HG02885 (cell line): ENCODE data around the gene NTM.
A peak's percentile ranks its signal among the peaks of the same experiment; 100 is the strongest.

Source experiments
- ATAC-seq: cut with Tn5 transposase; IDR thresholded peaks from one replicate; pipeline ENCODE4 v1.9.1; 2021; ENCODE audit warnings: mild to moderate bottlenecking; ENCODE audit not compliant: unreplicated experiment, poor library complexity

NTM gene

GRCh38 chr11:132006884-132007580, 636.6 kb downstream of the NTM start:
- ATAC-seq, result no peak

DNA sequence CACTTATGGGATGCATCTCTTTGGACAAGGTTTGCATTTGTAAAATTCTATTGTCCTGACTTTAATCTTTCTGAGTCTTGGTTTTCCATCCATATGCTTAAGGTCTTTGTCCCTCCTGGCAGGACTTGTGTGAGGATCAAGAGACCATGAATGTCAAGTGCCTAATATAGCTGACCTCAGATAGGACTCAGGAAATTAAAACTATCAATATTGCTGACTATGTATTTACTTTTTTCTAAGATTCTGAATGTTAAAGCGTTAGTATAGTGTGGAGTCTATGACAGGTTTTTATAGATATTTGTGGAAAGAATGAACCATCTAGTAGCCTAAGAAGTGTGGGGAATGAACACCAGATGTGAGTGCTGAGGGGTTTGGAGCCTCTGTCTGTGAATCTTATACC, 637.8 kb downstream of the NTM start:
- ATAC-seq, result no peak

GRCh38 chr11:132008872-132009271, 638.5 kb downstream of the NTM start:
- no peak for ATAC-seq

DNA sequence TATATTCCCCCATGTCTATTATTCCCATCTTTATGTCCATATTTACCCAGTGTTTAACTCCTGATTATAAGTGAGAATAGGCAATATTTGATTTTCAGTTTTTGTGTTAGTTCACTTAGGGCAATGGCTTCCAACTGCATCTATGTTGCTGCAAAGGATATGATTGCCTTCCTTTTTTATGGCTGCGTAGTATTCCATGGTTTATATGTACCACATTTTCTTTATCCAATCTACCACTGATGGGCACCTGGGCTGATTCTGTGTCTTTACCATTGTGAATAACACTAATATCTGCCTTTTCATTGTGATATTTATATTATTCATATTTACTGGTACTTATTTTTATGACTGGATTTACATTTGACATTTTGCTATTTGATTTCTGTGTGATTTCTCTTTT, 649.6 kb downstream of the NTM start:
- no peak for ATAC-seq

DNA sequence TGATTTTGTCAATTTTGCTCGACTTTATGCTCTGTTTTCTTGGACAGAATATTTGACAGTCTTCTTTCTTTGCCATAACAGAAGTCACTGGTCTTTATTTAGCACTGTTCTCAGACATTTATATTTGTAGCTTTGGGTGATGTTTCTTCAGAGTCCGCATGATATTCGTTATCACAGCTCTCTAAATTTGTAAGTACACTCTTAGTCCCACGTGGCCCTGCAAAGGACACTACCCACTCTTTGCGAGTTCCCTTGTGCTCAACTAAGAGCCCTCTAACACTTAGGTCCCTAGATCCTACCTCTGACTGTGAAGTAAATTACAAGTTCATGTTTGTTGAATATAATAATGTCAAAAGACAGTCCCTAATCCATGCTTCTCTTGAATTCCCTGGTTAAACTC, 651.9 kb downstream of the NTM start:
- ATAC-seq, result no peak

DNA sequence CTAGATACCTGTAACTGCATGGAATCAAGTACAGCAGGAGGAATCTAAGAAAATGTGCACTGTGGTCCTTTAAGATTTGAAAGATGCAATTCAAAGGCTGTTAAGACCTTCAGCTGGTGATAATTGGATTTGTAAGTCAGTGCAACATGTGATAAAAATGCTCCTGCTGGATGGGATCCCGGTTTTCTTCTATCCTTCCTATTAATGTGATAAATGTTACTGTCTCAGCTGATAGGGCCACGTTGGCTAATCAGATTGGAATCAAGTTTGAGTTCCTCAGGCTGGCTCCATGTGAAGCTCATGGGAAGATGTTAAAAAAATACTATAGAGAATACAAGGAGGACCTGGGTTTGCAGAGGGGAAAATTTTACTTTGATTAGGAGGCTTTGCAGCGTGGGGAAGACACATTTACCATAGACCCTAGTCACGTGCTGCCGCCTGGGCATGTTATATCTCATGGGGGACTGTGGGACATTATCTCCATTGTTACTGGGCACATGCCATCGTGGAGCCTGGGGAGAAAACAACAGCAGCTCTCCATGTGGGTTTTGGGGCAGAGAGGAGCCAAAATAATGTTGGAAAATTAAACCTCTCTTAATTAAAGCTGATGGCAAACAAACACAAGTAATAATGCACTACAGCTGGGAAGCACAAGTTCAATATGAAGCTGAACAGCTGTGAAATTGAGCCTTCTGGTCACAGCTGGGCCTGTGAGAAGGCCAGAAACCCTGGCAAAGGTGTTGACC, 652.5 kb downstream of the NTM start:
- ATAC-seq, result no peak

DNA sequence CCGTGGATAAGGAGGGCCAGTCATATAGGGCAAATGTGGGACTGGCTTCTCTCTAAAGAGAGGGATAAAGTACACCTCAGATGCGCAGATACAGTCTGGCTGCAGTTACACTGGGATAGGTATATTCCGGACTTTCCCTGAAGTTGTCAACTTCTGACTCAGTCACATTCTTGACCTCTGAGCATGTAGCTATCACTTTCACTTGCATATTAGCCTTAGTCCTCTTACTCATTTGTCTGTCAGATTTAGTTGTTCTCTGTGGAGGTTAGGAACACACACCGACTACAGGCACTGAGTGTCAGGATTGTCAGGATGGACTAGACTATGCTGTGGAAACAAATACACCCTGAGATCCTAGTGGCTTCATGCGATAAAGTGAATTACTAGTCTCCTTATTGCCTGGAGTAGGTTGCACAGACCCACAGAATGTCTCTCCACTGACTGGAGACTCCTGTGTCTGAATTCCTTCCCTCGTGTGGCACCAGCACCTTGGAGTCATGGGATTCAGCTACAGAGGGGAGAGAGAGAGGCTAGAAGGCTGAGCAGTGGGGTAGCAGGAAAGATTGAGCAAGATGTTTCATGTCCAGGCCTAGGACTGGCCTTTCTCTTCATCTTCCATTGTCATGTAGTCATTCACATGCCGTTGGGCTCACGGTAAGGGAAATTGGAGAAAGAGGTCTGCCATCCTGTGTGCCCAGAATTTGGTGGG, 654.3 kb downstream of the NTM start:
- ATAC-seq, result peak; percentile 97

DNA sequence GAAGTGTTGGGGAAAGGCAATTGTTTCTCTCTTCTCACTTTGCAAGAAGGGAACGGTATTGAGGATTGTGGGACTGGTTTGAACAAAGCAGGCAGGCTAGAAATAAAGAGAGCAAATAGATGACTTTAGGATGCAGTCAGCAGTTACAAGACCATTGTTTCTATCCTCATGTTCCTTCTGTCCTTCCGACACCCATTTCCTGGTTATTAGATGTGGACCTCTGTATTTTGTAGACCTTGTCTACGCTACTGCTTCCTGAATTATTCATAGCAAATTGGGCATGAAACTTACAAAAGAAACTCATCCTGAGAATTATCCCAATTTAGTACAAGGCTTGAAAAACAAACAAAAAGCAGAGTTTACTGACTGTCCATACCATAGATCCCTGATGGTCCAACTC, 656.3 kb downstream of the NTM start:
- no peak for ATAC-seq

- no peak for ATAC-seq
Observed at GRCh38 chr11:132028380-132029240, 658.2 kb downstream of the NTM start.

DNA sequence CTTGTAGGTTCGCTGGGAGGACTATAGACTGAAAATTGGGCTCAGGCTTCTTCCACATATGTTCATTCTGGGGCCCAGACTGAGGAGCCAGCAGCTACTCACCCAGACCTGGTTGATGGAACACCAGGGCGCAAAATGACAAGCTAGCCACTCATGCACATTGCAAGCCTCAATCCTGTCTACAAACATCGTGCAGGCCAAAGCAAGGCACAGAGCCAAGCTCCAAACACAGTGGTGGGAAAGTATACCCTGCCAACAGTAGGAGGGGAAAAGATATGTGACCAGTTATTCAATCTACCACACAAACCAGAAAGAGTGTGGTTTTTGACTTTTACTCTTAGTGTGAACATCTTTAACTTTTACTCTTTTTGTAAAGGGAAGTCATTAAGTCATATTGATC, 660.5 kb downstream of the NTM start:
- no peak for ATAC-seq

DNA sequence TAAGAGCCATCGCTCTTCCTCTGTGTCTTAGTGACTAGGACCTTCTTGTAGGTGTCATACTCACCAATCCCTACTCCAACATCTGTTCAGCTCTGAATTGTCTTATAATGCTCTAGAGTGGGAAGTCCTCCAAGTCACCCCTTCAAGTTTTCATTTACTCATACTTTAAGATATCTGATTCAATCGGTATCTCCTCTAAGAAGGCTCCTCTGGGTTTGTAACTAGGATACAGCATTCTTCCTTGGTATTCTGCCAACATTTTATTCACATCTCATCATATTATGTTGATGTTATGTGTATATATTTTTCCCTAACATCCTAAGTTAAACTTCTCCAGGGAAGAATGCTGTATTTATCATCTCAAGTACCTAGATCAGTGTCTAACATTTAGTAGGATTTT, 662.1 kb downstream of the NTM start:
- ATAC-seq, result no peak

DNA sequence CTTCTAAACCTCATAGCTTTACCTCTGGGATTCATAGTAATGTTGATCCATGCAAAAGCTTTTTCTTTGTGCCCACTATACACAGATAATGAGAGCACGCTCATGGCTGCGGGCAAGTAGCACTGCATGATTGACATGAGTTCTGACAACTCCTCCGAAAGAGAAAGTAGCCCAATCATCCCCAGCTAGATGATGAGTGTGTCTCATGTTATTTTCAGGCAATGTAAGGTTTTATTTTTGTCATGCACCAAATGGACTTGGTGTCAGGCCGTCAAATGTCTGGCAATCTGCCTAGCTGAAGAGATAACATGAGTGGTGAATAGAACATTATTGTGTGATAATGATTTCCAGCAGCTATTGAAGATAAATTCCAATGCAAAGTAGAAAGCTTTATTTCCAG, 662.6 kb downstream of the NTM start:
- no peak for ATAC-seq

DNA sequence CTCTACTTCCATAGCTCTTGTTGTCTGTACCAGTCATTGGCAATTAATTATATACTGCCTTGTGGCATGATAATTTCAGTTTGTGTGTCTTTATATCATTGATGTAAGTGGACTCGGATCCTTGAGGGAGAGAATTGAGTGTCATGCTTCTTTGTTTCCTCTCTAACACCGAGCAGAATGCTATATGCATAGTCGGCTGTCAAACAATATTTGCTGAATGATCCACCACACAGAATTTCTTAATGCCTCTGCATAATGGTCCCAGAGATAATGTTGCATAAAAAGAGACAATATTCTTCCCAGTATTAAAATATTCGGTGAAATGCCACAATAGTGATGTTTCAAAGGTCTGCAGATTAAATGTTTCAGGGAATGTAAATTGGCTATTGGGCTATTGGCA, 664.8 kb downstream of the NTM start:
- ATAC-seq, result no peak

GRCh38 chr11:132035766-132036165, 665.4 kb downstream of the NTM start:
- ATAC-seq, result no peak

DNA sequence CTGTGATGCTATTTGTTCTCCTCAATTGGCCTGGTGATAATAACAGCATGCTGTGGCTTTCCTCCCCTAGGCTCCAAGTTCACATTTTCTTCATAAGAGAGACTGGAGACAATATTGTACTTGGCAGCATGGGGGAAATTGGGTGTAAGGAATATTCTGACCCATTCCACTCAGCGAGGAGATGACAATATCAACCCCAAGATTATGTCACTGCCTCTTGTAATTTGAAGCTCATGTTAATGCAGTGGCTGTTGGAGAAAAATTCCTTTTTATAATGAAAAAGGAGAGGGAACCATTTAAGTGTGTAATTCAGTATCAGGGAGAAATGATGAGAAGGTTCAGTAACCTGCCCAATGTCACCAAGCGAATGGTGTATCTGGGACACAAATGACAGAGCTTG, 665.8 kb downstream of the NTM start:
- no peak for ATAC-seq

- ATAC-seq, result no peak
Observed at GRCh38 chr11:132036746-132037466, 666.5 kb downstream of the NTM start.

DNA sequence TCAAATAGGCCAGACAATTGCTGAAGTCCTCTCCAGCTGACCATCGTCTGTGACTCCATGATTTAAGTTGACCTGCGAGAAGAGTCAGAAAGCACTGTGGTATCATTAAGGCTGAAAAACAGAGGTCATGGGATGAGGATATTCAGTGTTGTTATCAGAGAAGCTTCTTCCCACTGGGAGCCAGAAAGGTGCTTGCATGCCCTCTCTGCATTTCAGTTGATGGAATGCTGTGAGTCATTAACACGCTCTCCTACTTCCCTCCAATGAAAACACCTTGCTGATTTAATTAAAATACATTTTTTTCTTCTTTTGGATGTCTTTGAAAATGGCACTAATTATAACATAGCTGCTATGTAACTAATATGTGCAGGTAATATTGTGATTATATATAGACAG, 667.0 kb downstream of the NTM start:
- ATAC-seq, result no peak

GRCh38 chr11:132037956-132038355, 667.5 kb downstream of the NTM start:
- peak; percentile 46 for ATAC-seq

- ATAC-seq, result no peak
Observed at GRCh38 chr11:132039521-132039920, 669.1 kb downstream of the NTM start.

- no peak for ATAC-seq
Observed at GRCh38 chr11:132042296-132042695, 671.9 kb downstream of the NTM start.
